GM12878 (cell line): Measurements from ENCODE around the gene OTOGL. TPM values are rescaled to one million over a fixed set of nuclear protein-coding genes. Genes with fewer than 3 reads are reported as not detected.

Experiments
- ATAC-seq: fragments of 200-7000 bp; cut with Tn5 transposase; 3 replicates; pipeline ENCODE4 v1.9.1; 2020; ENCODE audit warnings: mild to moderate bottlenecking, moderate library complexity
- BruUV-seq: library from RNA; stranded (reverse); fragments of 400-500 nt; replicated peaks from 2 replicates; lab custom pipeline; 2021; lab: Mats Ljungman, UMichigan
- CTCF ChIA-PET: fragments of 300-600 bp; sonication (Branson Sonifier 250); formaldehyde crosslinking; extraction: SDS; loops from one replicate; lab custom pipeline; 2021; ENCODE audit warnings: inconsistent platforms; lab: Yijun Ruan, JAX
- POLR2A ChIA-PET: fragments of 350-600 bp; formaldehyde crosslinking; extraction: SDS; loops from one replicate; lab custom pipeline; 2021; ENCODE audit warnings: inconsistent platforms; lab: Charles Lee
- RAD21 ChIA-PET: fragments of 300-600 bp; sonication (Branson Sonifier 250); formaldehyde crosslinking; loops from one replicate; lab custom pipeline; 2023; ENCODE audit warnings: antibody characterized with exemption; ENCODE audit not compliant: unreplicated experiment; lab: Charles Lee
- SMC1A ChIA-PET: fragments of 300-600 bp; sonication (Branson Sonifier 250); formaldehyde crosslinking; loops from one replicate; lab custom pipeline; 2023; ENCODE audit not compliant: unreplicated experiment, uncharacterized antibody; lab: Charles Lee
- DNase-seq: peaks from one replicate; pipeline ENCODE4 v3.0.0-alpha.2; 2011; ENCODE audit warnings: low read depth, low spot score
- FAIRE-seq: peaks from 3 replicates; lab custom pipeline; 2011; peaks lifted over from hg19 to GRCh38; lab: Jason Lieb, UNC
- H2AFZ ChIP-seq: 2 replicates; pipeline ENCODE4 v1.6.0; 2011; ENCODE audit warnings: low read depth, low read length, control low read depth; ENCODE audit not compliant: control insufficient read depth
- H3K27ac ChIP-seq: 2 replicates; pipeline ENCODE4 v1.5.1; 2011; ENCODE audit warnings: control low read depth; ENCODE audit not compliant: control insufficient read depth, insufficient read depth
- H3K27me3 ChIP-seq, 2 experiments: replicated peaks in 1 of 2; 2 replicates each; pipeline versions ENCODE4 v1.6.0 to v1.6.1; 2011; ENCODE audit warnings: low read length in 1 of 2; ENCODE audit not compliant: control insufficient read depth in 2 of 2, insufficient read depth in 2 of 2
- H3K36me3 ChIP-seq, 2 experiments: 2 replicates each; pipeline ENCODE4 v1.5.1; 2011; ENCODE audit warnings: low read length in 1 of 2; ENCODE audit not compliant: control insufficient read depth in 2 of 2, insufficient read depth in 2 of 2
- H3K4me1 ChIP-seq: 2 replicates; pipeline ENCODE4 v1.6.1; 2011; ENCODE audit warnings: mild to moderate bottlenecking, low read length, moderate library complexity, mixed read lengths; ENCODE audit not compliant: control insufficient read depth, insufficient read depth
- H3K4me2 ChIP-seq: 2 replicates; pipeline ENCODE4 v1.6.0; 2011; ENCODE audit warnings: control low read depth; ENCODE audit not compliant: control insufficient read depth, insufficient read depth
- H3K4me3 ChIP-seq: fragments of 200-600 bp; sonication (generic); 2 replicates; pipeline ENCODE4 v1.5.1; 2016
- H3K79me2 ChIP-seq: 2 replicates; pipeline ENCODE4 v1.6.0; 2011; ENCODE audit warnings: low read length; ENCODE audit not compliant: control insufficient read depth, insufficient read depth
- H3K9ac ChIP-seq: 2 replicates; pipeline ENCODE4 v1.8.0; 2011; ENCODE audit warnings: low read length, control low read depth, mixed read lengths; ENCODE audit not compliant: control insufficient read depth, insufficient read depth
- H3K9me3 ChIP-seq: replicated peaks from 3 replicates; pipeline ENCODE4 v1.5.1; 2011; ENCODE audit warnings: mild to moderate bottlenecking, low read length; ENCODE audit not compliant: control insufficient read depth, insufficient read depth
- H4K20me1 ChIP-seq: 2 replicates; pipeline ENCODE4 v1.6.0; 2011; ENCODE audit not compliant: control insufficient read depth, insufficient read depth
- BCL3 ChIP-seq: IDR thresholded peaks from 2 replicates; pipeline ENCODE4 v1.6.1; 2011; ENCODE audit warnings: borderline replicate concordance, low read depth, mild to moderate bottlenecking, moderate library complexity, low read length; ENCODE audit not compliant: insufficient read depth, poor library complexity, severe bottlenecking
- CHD1 ChIP-seq: IDR thresholded peaks from 2 replicates; pipeline ENCODE4 v1.6.1; 2012; ENCODE audit warnings: low read depth, low read length, improper control_type of control experiment
- HDAC6 ChIP-seq: fragments of 200-600 bp; sonication (generic); IDR thresholded peaks from one replicate; pipeline ENCODE4 v1.8.0; 2017; ENCODE audit warnings: antibody characterized with exemption; ENCODE audit not compliant: unreplicated experiment
- JUNB ChIP-seq: IDR thresholded peaks from 2 replicates; pipeline ENCODE4 v1.6.1; 2016; ENCODE audit warnings: antibody characterized with exemption, mild to moderate bottlenecking
- KAT2A ChIP-seq: conservative IDR thresholded peaks from 2 replicates; pipeline ENCODE4 v1.6.1; 2011; ENCODE audit warnings: low read depth, low read length; ENCODE audit not compliant: control insufficient read depth
- NFYB ChIP-seq: IDR thresholded peaks from 2 replicates; pipeline ENCODE4 v1.6.1; 2011; ENCODE audit warnings: low read depth, mild to moderate bottlenecking, low read length, improper control_type of control experiment, moderate library complexity; ENCODE audit not compliant: insufficient read depth
- PAX8 ChIP-seq: fragments of 450-650 bp; IDR thresholded peaks from 2 replicates; pipeline ENCODE4 v1.6.1; 2017; ENCODE audit warnings: mild to moderate bottlenecking, moderate library complexity
- SPI1 ChIP-seq: IDR thresholded peaks from 2 replicates; pipeline ENCODE4 v1.6.1; 2011; ENCODE audit warnings: low read depth, mild to moderate bottlenecking, low read length, moderate library complexity, borderline replicate concordance; ENCODE audit not compliant: insufficient read depth
- TCF12 ChIP-seq: IDR thresholded peaks from 2 replicates; pipeline ENCODE4 v1.6.1; 2011; ENCODE audit warnings: low read depth, mild to moderate bottlenecking, low read length
- TCF7 ChIP-seq: IDR thresholded peaks from 2 replicates; pipeline ENCODE4 v1.6.1; 2014; ENCODE audit warnings: antibody characterized with exemption, borderline replicate concordance
- ZNF207 ChIP-seq: fragments of 450-650 bp; IDR thresholded peaks from 2 replicates; pipeline ENCODE4 v1.6.1; 2014; ENCODE audit warnings: antibody characterized with exemption, mild to moderate bottlenecking, borderline replicate concordance
- WGBS: methylation state at CpG from one replicate; pipeline ENCODE4 v1.1.6; 2016; ENCODE audit warnings: low lambda C conversion rate; ENCODE audit not compliant: insufficient replicate concordance, insufficient coverage; ENCODE audit errors: missing lambda C conversion rate; 5-methylcytosine and 5-hydroxymethylcytosine counted together
- in situ Hi-C: fragments of 300-500 bp; cut with MboI; formaldehyde crosslinking; loops from 9 replicates; pipeline ENCODE4 v1.14.3; 2018; ENCODE audit warnings: mixed read lengths
- intact Hi-C: fragments of 100-400 bp; cut with micrococcal nuclease; formaldehyde crosslinking; loops from one replicate; pipeline ENCODE4 v1.14.2; 2022; ENCODE audit not compliant: unreplicated experiment
- polyA plus RNA-seq, 11 experiments: library from polyadenylated mRNA; depleted of rRNA in 4 of 11; unstranded in 6 of 11; stranded (reverse) in 5 of 11; fragments of >200 nt; fragmentation: Nextera tagmentation in 4 of 11; fragmentation: Illumina TruSeq in 1 of 11; extraction: Ambion mirVana in 4 of 11; extraction: Trizol in 1 of 11; gene quantifications; 1 replicate in 1 of 11; 2 replicates in 10 of 11; pipeline versions ENCODE4 v1.2.1 to v1.2.3, GENCODE V29; 2011 to 2016; ENCODE audit warnings: inconsistent platforms in 2 of 11, missing spikeins in 2 of 11, low read depth in 1 of 11
- total RNA-seq, 4 experiments: library from RNA; depleted of rRNA in 3 of 4; stranded (reverse); fragments of >200 nt in 3 of 4; fragmentation: Illumina TruSeq in 1 of 4; extraction: Trizol in 1 of 4; gene quantifications; 2 replicates each; pipeline versions ENCODE4 v1.2.1 to v1.2.3, GENCODE V29; 2013 to 2021
- TF ChIP-seq, protein P1 (sequence below): fragments of 150-350 bp; IDR thresholded peaks from 2 replicates; pipeline ENCODE4 v1.6.1; 2016; ENCODE audit warnings: low read depth, low read length

OTOGL gene
- total and polyA plus RNA-seq, 10 of the 15 experiments (the other 5 are each of a cell fraction or from before 2014, with no cell fraction given) = 0.04 to 3.7 (median 0.27) TPM

GRCh38 chr12:80064269-80064668 lies 35.1 kb upstream of the OTOGL start:
- RAD21 ChIA-PET = no interaction called here

More at GRCh38 chr12:80064269-80064668, 35.1 kb upstream of the OTOGL start:
- 56% methylated on average over 3 of the region's 3 CpGs for WGBS
- Histone ChIP-seq H3K9me3 (no peaks in the 10 kb centered on the region), H3K36me3 (no peaks in the 10 kb centered on the region), H3K4me3 (no peak overlapping the region), H4K20me1 (no peaks in the 10 kb centered on the region), H3K79me2 (no peaks in the 10 kb centered on the region), H3K27ac (no peak overlapping the region), H3K4me1 (no peaks in the 10 kb centered on the region), H2AFZ (no peak overlapping the region), H3K27me3 (no peaks in the 10 kb centered on the region), H3K4me2 (no peak overlapping the region), H3K9ac (no peak overlapping the region)
- BruUV-seq = no TSS peak
- ChIA-PET POLR2A (no interaction called here), CTCF (interaction anchor here (0.6 kb wide), 1 partner anchor 74 kb away, joined by 3 read pairs; no protein-coding TSS in a partner anchor), SMC1A (no interaction called here)
- in situ Hi-C loops (no loop called here), intact Hi-C loops (no loop called here)
- FAIRE-seq (no peak), DNase-seq (no peak), ATAC-seq (no peak)
- TF ChIP-seq SPI1 = no peak
- no peak for TF ChIP-seq ZNF207
- no peak for TF ChIP-seq TCF7
- TF ChIP-seq KAT2A = no peak
- no peak for TF ChIP-seq CHD1
- TF ChIP-seq, protein P1, sequence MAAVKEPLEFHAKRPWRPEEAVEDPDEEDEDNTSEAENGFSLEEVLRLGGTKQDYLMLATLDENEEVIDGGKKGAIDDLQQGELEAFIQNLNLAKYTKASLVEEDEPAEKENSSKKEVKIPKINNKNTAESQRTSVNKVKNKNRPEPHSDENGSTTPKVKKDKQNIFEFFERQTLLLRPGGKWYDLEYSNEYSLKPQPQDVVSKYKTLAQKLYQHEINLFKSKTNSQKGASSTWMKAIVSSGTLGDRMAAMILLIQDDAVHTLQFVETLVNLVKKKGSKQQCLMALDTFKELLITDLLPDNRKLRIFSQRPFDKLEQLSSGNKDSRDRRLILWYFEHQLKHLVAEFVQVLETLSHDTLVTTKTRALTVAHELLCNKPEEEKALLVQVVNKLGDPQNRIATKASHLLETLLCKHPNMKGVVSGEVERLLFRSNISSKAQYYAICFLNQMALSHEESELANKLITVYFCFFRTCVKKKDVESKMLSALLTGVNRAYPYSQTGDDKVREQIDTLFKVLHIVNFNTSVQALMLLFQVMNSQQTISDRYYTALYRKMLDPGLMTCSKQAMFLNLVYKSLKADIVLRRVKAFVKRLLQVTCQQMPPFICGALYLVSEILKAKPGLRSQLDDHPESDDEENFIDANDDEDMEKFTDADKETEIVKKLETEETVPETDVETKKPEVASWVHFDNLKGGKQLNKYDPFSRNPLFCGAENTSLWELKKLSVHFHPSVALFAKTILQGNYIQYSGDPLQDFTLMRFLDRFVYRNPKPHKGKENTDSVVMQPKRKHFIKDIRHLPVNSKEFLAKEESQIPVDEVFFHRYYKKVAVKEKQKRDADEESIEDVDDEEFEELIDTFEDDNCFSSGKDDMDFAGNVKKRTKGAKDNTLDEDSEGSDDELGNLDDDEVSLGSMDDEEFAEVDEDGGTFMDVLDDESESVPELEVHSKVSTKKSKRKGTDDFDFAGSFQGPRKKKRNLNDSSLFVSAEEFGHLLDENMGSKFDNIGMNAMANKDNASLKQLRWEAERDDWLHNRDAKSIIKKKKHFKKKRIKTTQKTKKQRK = no peak
- TF ChIP-seq JUNB = no peak
- TF ChIP-seq TCF12 = no peak
- TF ChIP-seq BCL3 = no peak
- TF ChIP-seq NFYB = no peak
- TF ChIP-seq HDAC6 = no peak
- TF ChIP-seq PAX8 = no peak
